LNCaP clone FGC (cell line): ENCODE measurements around the gene USP17L11.
"Not testable (repeated sequence)": the region's sequence is repeated elsewhere in the genome, so short reads cannot be mapped to it uniquely, and the experiment has no call there.

ENCODE experiments used
- DNase-seq: peaks from one replicate; pipeline ENCODE4 v3.0.0-alpha.2; 2011; ENCODE audit warnings: low read depth
- H3K4me3 ChIP-seq: 2 replicates; pipeline ENCODE4 v1.5.1; 2011; ENCODE audit warnings: mild to moderate bottlenecking, low read depth, low read length, control low read depth

Gene USP17L11

GRCh38 chr4:9215105-9215504, at the start of gene USP17L11:
Gene USP17L11, plus strand, starts transcription at chr4:9215405. Its CDS starts 0 bp downstream, at chr4:9215405.
- not testable (repeated sequence) for H3K4me3 ChIP-seq, DNase-seq

- DNase-seq, H3K4me3 ChIP-seq: not testable (repeated sequence)
Measured at GRCh38 chr4:9165990-9166389, 49.2 kb upstream of the USP17L11 start.

GRCh38 chr4:9169791-9170459, 45.3 kb upstream of the USP17L11 start, which contains the start of gene FAM90A26:
Gene FAM90A26, plus strand, starts transcription at chr4:9170409. Its CDS starts 2,764 bp downstream, at chr4:9173173.
- H3K4me3 ChIP-seq, DNase-seq: not testable (repeated sequence)

GRCh38 chr4:9210357-9210756, 4.8 kb upstream of the USP17L11 start, which contains the start of gene USP17L10:
Gene USP17L10, plus strand, starts transcription at chr4:9210657. Its CDS starts 0 bp downstream, at chr4:9210657.
- not testable (repeated sequence) for H3K4me3 ChIP-seq, DNase-seq

GRCh38 chr4:9214701-9215100, 504 bp upstream of the USP17L11 start:
- DNase-seq, H3K4me3 ChIP-seq: not testable (repeated sequence)

- not testable (repeated sequence) for DNase-seq
Measured at GRCh38 chr4:9219852-9220251, 4.6 kb downstream of the USP17L11 start, which contains the start of gene USP17L12. Gene USP17L12, plus strand, starts transcription at chr4:9220152. Its CDS starts 0 bp downstream, at chr4:9220152.

GRCh38 chr4:9224596-9224995, 9.4 kb downstream of the USP17L11 start, which contains the start of gene USP17L13:
Gene USP17L13, plus strand, starts transcription at chr4:9224896. Its CDS starts 0 bp downstream, at chr4:9224896.
- not testable (repeated sequence) for H3K4me3 ChIP-seq, DNase-seq

More at GRCh38 chr4:9219852-9220251, 4.6 kb downstream of the USP17L11 start, which contains the start of gene USP17L12:
- H3K4me3 ChIP-seq: not testable (repeated sequence)

- H3K4me3 ChIP-seq, DNase-seq: not testable (repeated sequence)
Measured at GRCh38 chr4:9230249-9230648, 15.0 kb downstream of the USP17L11 start.

- H3K4me3 ChIP-seq, DNase-seq: not testable (repeated sequence)
Measured at GRCh38 chr4:9234085-9234484, 18.9 kb downstream of the USP17L11 start, which contains the start of gene USP17L15. Gene USP17L15, plus strand, starts transcription at chr4:9234385. Its CDS starts 0 bp downstream, at chr4:9234385.

- not testable (repeated sequence) for DNase-seq, H3K4me3 ChIP-seq
Measured at GRCh38 chr4:9238461-9238860, 23.3 kb downstream of the USP17L11 start.

- not testable (repeated sequence) for H3K4me3 ChIP-seq, DNase-seq
Measured at GRCh38 chr4:9243579-9243978, 28.4 kb downstream of the USP17L11 start, which contains the start of gene USP17L17. Gene USP17L17, plus strand, starts transcription at chr4:9243879. Its CDS starts 0 bp downstream, at chr4:9243879.

GRCh38 chr4:9247953-9248680, 32.9 kb downstream of the USP17L11 start, which contains the start of gene USP17L18:
Gene USP17L18, plus strand, starts transcription at chr4:9248630. Its CDS starts 0 bp downstream, at chr4:9248630.
- H3K4me3 ChIP-seq, DNase-seq: not testable (repeated sequence)

- H3K4me3 ChIP-seq, DNase-seq: not testable (repeated sequence)
Measured at GRCh38 chr4:9253078-9253477, 37.9 kb downstream of the USP17L11 start, which contains the start of gene USP17L19. Gene USP17L19, plus strand, starts transcription at chr4:9253378. Its CDS starts 0 bp downstream, at chr4:9253378.

GRCh38 chr4:9257824-9258223, 42.6 kb downstream of the USP17L11 start, which contains the start of gene USP17L20:
Gene USP17L20, plus strand, starts transcription at chr4:9258124. Its CDS starts 0 bp downstream, at chr4:9258124.
- DNase-seq, H3K4me3 ChIP-seq: not testable (repeated sequence)

GRCh38 chr4:9262572-9262971, 47.4 kb downstream of the USP17L11 start, which contains the start of gene USP17L21:
Gene USP17L21, plus strand, starts transcription at chr4:9262872. Its CDS starts 0 bp downstream, at chr4:9262872.
- not testable (repeated sequence) for H3K4me3 ChIP-seq

More at GRCh38 chr4:9262572-9262971, 47.4 kb downstream of the USP17L11 start, which contains the start of gene USP17L21:
- not testable (repeated sequence) for DNase-seq
